Activated T-cell treated with anti-CD3 and anti-CD28 coated beads, Interleukin-2, amount 50 U/mL, for 24 hours (primary cell): ENCODE measurements around the gene FADD.
"Not testable (repeated sequence)": the region's sequence is repeated elsewhere in the genome, so short reads cannot be mapped to it uniquely, and the experiment has no call there.

Experiments used
- DNase-seq: peaks from one replicate; pipeline ENCODE4 v3.0.0-alpha.2; 2020
- H3K27ac Mint-ChIP-seq: 2 replicates; pipeline ENCODE4 v1.8.0; 2020; ENCODE audit warnings: mild to moderate bottlenecking, mixed read lengths
- H3K27me3 Mint-ChIP-seq: 2 replicates; pipeline ENCODE4 v1.8.0; 2020; ENCODE audit warnings: mixed read lengths
- H3K36me3 Mint-ChIP-seq: 2 replicates; pipeline ENCODE4 v1.8.0; 2020; ENCODE audit warnings: low read depth, mixed read lengths
- H3K4me1 Mint-ChIP-seq: 2 replicates; pipeline ENCODE4 v1.8.0; 2020; ENCODE audit warnings: low read depth, mixed read lengths
- H3K4me3 Mint-ChIP-seq: 2 replicates; pipeline ENCODE4 v1.8.0; 2020; ENCODE audit warnings: mild to moderate bottlenecking, moderate library complexity, mixed read lengths
- H3K9me3 Mint-ChIP-seq: 2 replicates; pipeline ENCODE4 v1.8.0; 2020; ENCODE audit warnings: mixed read lengths

FADD gene

DNA sequence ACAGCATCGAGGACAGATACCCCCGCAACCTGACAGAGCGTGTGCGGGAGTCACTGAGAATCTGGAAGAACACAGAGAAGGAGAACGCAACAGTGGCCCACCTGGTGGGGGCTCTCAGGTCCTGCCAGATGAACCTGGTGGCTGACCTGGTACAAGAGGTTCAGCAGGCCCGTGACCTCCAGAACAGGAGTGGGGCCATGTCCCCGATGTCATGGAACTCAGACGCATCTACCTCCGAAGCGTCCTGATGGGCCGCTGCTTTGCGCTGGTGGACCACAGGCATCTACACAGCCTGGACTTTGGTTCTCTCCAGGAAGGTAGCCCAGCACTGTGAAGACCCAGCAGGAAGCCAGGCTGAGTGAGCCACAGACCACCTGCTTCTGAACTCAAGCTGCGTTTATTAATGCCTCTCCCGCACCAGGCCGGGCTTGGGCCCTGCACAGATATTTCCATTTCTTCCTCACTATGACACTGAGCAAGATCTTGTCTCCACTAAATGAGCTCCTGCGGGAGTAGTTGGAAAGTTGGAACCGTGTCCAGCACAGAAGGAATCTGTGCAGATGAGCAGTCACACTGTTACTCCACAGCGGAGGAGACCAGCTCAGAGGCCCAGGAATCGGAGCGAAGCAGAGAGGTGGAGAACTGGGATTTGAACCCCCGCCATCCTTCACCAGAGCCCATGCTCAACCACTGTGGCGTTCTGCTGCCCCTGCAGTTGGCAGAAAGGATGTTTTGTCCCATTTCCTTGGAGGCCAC is 3.3 kb downstream of the FADD start:
- H3K4me1 Mint-ChIP-seq: peaks cover 65% of the 10 kb centered on the region
- no peaks in the 10 kb centered on the region for H3K27me3 Mint-ChIP-seq
- no peaks in the 10 kb centered on the region for H3K9me3 Mint-ChIP-seq
- H3K27ac Mint-ChIP-seq: peak overlapping the region; percentile 99
- H3K4me3 Mint-ChIP-seq: peak overlapping the region; percentile 18
- no peak for DNase-seq
- peaks cover 66% of the 10 kb centered on the region for H3K36me3 Mint-ChIP-seq

GRCh38 chr11:70206982-70207376 is 3.9 kb downstream of the FADD start:
- no peaks in the 10 kb centered on the region for H3K27me3 Mint-ChIP-seq
- no peaks in the 10 kb centered on the region for H3K9me3 Mint-ChIP-seq
- H3K4me3 Mint-ChIP-seq: no peak overlapping the region
- H3K4me1 Mint-ChIP-seq: peaks cover 65% of the 10 kb centered on the region
- peak overlapping the region; percentile 59 for H3K27ac Mint-ChIP-seq
- H3K36me3 Mint-ChIP-seq: peaks cover 66% of the 10 kb centered on the region
- no peak for DNase-seq

DNA sequence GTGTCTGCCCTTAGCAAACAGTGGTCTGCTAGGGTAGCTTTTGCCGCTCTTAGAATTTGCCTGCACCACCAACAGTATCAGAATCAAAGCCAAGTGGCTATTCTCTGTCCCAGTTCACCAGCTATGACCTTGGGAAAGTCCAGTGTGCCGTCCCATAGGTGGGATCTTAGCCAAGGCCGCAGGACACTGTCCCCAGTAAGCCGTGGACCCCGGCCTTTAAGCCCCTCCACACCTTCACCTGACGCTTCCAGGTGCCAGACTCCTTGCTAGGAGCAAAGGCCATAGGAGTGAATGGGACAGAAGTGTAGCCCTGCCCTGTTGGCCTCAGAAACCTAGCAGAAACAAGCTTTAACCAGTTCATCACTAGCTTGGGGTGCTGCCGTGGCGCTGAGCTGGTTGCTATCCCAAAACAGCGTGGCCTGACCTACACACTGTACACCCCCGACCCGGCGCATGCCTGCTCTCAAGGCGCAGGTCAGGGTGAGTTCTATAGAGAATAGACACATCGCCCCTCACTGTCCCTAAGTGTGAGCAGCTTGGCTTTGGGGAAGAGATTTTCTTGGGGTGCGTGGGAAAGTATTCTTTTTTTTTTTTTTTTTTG is 4.5 kb downstream of the FADD start:
- H3K36me3 Mint-ChIP-seq: peaks cover 66% of the 10 kb centered on the region
- no peak overlapping the region for H3K4me3 Mint-ChIP-seq
- H3K9me3 Mint-ChIP-seq: no peaks in the 10 kb centered on the region
- H3K4me1 Mint-ChIP-seq: peaks cover 63% of the 10 kb centered on the region
- peak overlapping the region; percentile 59 for H3K27ac Mint-ChIP-seq
- H3K27me3 Mint-ChIP-seq: no peaks in the 10 kb centered on the region
- DNase-seq: no peak

- H3K27ac Mint-ChIP-seq: peak overlapping the region; percentile 19
- peaks cover 58% of the 10 kb centered on the region for H3K36me3 Mint-ChIP-seq
- no peak overlapping the region for H3K4me3 Mint-ChIP-seq
- DNase-seq: no peak
- no peaks in the 10 kb centered on the region for H3K9me3 Mint-ChIP-seq
- H3K27me3 Mint-ChIP-seq: no peaks in the 10 kb centered on the region
- H3K4me1 Mint-ChIP-seq: peaks cover 56% of the 10 kb centered on the region
Observed at GRCh38 chr11:70209391-70209912, 6.4 kb downstream of the FADD start.

GRCh38 chr11:70210051-70210501 is 7.0 kb downstream of the FADD start:
- peaks cover 50% of the 10 kb centered on the region for H3K4me1 Mint-ChIP-seq
- no peak for DNase-seq
- peak overlapping the region; percentile 56 for H3K27ac Mint-ChIP-seq
- no peak overlapping the region for H3K4me3 Mint-ChIP-seq
- peaks cover 52% of the 10 kb centered on the region for H3K36me3 Mint-ChIP-seq
- H3K27me3 Mint-ChIP-seq: no peaks in the 10 kb centered on the region
- no peaks in the 10 kb centered on the region for H3K9me3 Mint-ChIP-seq

DNA sequence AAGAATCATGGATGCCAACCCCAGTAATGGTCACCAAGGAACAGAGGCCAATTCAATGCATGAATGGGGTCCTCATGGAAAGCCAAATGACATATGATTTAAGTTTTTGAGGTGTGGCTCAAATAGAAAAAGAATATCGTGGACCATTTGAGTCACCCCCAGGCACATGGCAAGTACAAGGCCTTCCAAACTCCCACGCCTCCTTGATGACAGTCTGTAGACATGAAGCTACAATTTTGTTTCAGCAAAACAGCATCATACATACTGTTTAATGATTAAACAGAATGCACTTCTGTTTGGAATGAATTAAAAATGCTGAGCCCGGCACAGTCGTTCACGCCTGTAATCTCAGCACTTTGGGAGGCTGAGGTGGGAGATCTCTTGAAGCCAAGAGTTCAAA is 7.4 kb downstream of the FADD start:
- Mint-ChIP-seq H3K9me3 (no peaks in the 10 kb centered on the region), H3K27me3 (no peaks in the 10 kb centered on the region), H3K4me1 (peaks cover 46% of the 10 kb centered on the region), H3K27ac (peak overlapping the region; percentile 56), H3K4me3 (no peak overlapping the region), H3K36me3 (peaks cover 47% of the 10 kb centered on the region)
- no peak for DNase-seq

DNA sequence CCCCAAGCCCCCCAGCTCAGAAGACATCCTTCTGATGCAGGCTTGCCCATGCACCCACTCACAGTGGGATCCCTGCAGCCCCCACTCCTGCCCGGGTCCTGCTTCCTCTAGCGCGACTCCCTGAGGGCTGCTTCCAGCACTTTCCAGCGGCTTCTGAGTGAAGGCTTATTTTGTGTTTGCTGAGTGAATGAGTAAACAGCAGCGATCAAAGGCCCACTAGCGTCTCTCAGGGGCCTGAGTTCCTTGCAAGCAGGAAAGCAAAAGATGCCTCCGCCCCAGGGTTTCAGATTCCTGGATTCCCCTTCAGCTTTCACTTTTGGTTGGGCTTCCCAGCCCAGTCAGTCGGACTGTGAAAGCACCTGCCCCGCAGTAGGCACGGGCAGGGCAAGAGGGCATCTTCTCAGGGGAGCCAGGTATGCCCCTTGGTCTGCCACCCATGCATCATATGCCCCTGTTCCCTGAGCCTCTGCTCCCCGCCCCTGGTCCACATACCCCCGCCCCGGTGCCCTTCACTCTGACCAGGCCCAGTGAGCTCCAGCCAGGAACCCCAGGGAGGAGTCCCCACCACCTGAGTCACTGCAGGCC is 9.2 kb downstream of the FADD start:
- DNase-seq: no peak
- peak overlapping the region; percentile 13 for H3K27ac Mint-ChIP-seq
- no peak overlapping the region for H3K4me3 Mint-ChIP-seq
- H3K27me3 Mint-ChIP-seq: peaks cover under 1% of the 10 kb centered on the region
- peaks cover 29% of the 10 kb centered on the region for H3K36me3 Mint-ChIP-seq
- no peaks in the 10 kb centered on the region for H3K9me3 Mint-ChIP-seq
- H3K4me1 Mint-ChIP-seq: peaks cover 28% of the 10 kb centered on the region

DNA sequence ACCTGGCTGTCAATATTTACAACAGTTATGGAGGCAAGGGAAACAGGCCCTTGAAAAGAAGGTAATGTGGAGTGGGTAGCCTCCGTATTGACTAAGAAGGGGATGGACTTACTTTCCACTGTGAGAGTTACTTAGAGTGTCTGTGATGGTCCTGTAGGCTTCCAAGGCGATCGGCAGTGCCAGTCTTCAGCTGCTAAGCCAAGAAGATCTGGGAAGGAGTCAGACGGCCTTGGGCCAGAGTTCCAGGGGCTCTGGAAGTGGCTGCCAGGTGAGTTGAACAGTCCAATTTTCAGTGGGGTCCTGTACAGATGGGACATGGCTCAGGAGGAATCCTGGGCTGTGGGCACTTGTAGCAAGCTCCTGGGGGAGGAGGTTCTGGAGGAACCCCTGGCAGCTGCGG is 14.3 kb downstream of the FADD start:
- H3K27me3 Mint-ChIP-seq: peaks cover 27% of the 10 kb centered on the region
- not testable (repeated sequence) for H3K27ac Mint-ChIP-seq, H3K4me1 Mint-ChIP-seq, H3K36me3 Mint-ChIP-seq, H3K9me3 Mint-ChIP-seq, H3K4me3 Mint-ChIP-seq, DNase-seq

GRCh38 chr11:70218076-70218475 is 15.0 kb downstream of the FADD start:
- H3K27me3 Mint-ChIP-seq: peaks cover 29% of the 10 kb centered on the region
- not testable (repeated sequence) for H3K36me3 Mint-ChIP-seq, DNase-seq, H3K4me3 Mint-ChIP-seq, H3K4me1 Mint-ChIP-seq, H3K9me3 Mint-ChIP-seq, H3K27ac Mint-ChIP-seq

DNA sequence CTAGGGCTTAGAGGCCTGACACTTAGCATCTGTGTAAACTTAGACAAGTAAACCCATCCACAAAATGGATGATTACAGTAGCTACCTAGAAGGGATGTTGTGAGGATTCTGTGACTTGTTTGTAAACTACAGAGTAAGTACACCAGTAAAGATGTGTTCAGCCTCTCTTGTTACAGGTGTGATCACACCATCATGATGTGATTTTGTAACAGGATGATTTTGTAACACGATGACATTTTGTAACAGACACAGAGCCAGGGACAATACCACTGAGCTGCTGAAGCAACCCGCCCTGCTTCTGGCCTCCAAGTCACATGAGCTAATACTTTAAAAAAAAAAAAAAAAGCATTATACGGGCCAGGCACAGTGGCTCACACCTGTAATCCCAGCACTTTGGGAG is 17.0 kb downstream of the FADD start:
- Mint-ChIP-seq H3K4me1 (no peaks in the 10 kb centered on the region), H3K36me3 (no peaks in the 10 kb centered on the region), H3K9me3 (no peaks in the 10 kb centered on the region), H3K4me3 (no peak overlapping the region), H3K27me3 (peaks cover 34% of the 10 kb centered on the region), H3K27ac (no peak overlapping the region)
- no peak for DNase-seq

- no peak overlapping the region for H3K4me3 Mint-ChIP-seq
- H3K27me3 Mint-ChIP-seq: peaks cover 34% of the 10 kb centered on the region
- no peak for DNase-seq
- no peaks in the 10 kb centered on the region for H3K36me3 Mint-ChIP-seq
- H3K4me1 Mint-ChIP-seq: no peaks in the 10 kb centered on the region
- no peaks in the 10 kb centered on the region for H3K9me3 Mint-ChIP-seq
- no peak overlapping the region for H3K27ac Mint-ChIP-seq
Observed at GRCh38 chr11:70220920-70221319, 17.8 kb downstream of the FADD start.

- Mint-ChIP-seq H3K36me3 (no peaks in the 10 kb centered on the region), H3K27ac (no peak overlapping the region), H3K4me3 (no peak overlapping the region), H3K27me3 (peaks cover 7% of the 10 kb centered on the region), H3K4me1 (no peaks in the 10 kb centered on the region), H3K9me3 (no peaks in the 10 kb centered on the region)
- DNase-seq: no peak
Observed at GRCh38 chr11:70225681-70226177, 22.6 kb downstream of the FADD start.

GRCh38 chr11:70226183-70226582 is 23.1 kb downstream of the FADD start:
- Mint-ChIP-seq H3K36me3 (no peaks in the 10 kb centered on the region), H3K27ac (no peak overlapping the region)

GRCh38 chr11:70226967-70227366 is 23.9 kb downstream of the FADD start:
- DNase-seq: no peak
- Mint-ChIP-seq H3K27me3 (peaks cover 7% of the 10 kb centered on the region), H3K4me1 (no peaks in the 10 kb centered on the region), H3K27ac (no peak overlapping the region), H3K36me3 (no peaks in the 10 kb centered on the region), H3K9me3 (no peaks in the 10 kb centered on the region), H3K4me3 (no peak overlapping the region)

More at GRCh38 chr11:70226183-70226582, 23.1 kb downstream of the FADD start:
- H3K9me3 Mint-ChIP-seq: no peaks in the 10 kb centered on the region
- H3K27me3 Mint-ChIP-seq: peaks cover 7% of the 10 kb centered on the region
- H3K4me3 Mint-ChIP-seq: no peak overlapping the region
- no peaks in the 10 kb centered on the region for H3K4me1 Mint-ChIP-seq
- no peak for DNase-seq

GRCh38 chr11:70229737-70230136 is 26.6 kb downstream of the FADD start:
- H3K4me3 Mint-ChIP-seq: no peak overlapping the region

More at GRCh38 chr11:70229737-70230136, 26.6 kb downstream of the FADD start:
- H3K4me1 Mint-ChIP-seq: no peaks in the 10 kb centered on the region
- H3K9me3 Mint-ChIP-seq: no peaks in the 10 kb centered on the region
- peaks cover 6% of the 10 kb centered on the region for H3K27me3 Mint-ChIP-seq
- no peak overlapping the region for H3K27ac Mint-ChIP-seq
- H3K36me3 Mint-ChIP-seq: no peaks in the 10 kb centered on the region
- DNase-seq: no peak
